ENCODE measurements around the gene HK2. TPM values are rescaled to one million over a fixed set of nuclear protein-coding genes. Genes with fewer than 3 reads are reported as not detected.
"Not testable (repeated sequence)": the region's sequence is repeated elsewhere in the genome, so short reads cannot be mapped to it uniquely, and the experiment has no call there.

Gene HK2
- total RNA-seq, 1 donor from 2014 or later: 27.6 TPM

DNA sequence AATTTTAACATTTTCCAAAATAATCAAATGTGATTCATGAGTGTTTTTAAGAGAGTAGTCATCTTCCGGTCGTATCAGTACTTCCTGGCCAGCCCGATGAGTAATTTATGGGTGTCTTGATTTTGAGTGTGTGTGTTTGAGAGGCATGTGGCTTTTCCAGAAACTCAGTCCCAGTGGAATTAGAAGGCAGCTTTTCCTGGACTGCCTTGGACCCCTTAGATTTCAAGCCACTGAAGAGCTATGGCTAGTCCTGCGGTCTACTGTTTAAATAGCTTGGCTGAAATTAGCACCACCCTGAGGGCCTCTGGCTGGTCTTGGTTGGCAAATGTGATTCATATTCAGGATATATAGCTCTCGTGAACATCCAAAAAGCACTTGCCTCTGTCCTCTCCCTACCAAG lies 59.4 kb downstream of the HK2 start:
- H3K9me3 Mint-ChIP-seq: no peaks in the 10 kb centered on the region
- H3K4me3 Mint-ChIP-seq: no peak overlapping the region
- DNase-seq (ENCODE audit: extremely low spot score, unreplicated experiment): no peak
- no peaks in the 10 kb centered on the region for H3K4me1 Mint-ChIP-seq (ENCODE audit: unreplicated experiment)
- H3K27ac Mint-ChIP-seq: no peak overlapping the region
- H3K27me3 Mint-ChIP-seq: no peaks in the 10 kb centered on the region
- TF ChIP-seq, protein P1, sequence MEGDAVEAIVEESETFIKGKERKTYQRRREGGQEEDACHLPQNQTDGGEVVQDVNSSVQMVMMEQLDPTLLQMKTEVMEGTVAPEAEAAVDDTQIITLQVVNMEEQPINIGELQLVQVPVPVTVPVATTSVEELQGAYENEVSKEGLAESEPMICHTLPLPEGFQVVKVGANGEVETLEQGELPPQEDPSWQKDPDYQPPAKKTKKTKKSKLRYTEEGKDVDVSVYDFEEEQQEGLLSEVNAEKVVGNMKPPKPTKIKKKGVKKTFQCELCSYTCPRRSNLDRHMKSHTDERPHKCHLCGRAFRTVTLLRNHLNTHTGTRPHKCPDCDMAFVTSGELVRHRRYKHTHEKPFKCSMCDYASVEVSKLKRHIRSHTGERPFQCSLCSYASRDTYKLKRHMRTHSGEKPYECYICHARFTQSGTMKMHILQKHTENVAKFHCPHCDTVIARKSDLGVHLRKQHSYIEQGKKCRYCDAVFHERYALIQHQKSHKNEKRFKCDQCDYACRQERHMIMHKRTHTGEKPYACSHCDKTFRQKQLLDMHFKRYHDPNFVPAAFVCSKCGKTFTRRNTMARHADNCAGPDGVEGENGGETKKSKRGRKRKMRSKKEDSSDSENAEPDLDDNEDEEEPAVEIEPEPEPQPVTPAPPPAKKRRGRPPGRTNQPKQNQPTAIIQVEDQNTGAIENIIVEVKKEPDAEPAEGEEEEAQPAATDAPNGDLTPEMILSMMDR (conservative IDR thresholded peaks at IDR 0.05): no peak
- peaks cover 21% of the 10 kb centered on the region for H3K36me3 Mint-ChIP-seq

DNA sequence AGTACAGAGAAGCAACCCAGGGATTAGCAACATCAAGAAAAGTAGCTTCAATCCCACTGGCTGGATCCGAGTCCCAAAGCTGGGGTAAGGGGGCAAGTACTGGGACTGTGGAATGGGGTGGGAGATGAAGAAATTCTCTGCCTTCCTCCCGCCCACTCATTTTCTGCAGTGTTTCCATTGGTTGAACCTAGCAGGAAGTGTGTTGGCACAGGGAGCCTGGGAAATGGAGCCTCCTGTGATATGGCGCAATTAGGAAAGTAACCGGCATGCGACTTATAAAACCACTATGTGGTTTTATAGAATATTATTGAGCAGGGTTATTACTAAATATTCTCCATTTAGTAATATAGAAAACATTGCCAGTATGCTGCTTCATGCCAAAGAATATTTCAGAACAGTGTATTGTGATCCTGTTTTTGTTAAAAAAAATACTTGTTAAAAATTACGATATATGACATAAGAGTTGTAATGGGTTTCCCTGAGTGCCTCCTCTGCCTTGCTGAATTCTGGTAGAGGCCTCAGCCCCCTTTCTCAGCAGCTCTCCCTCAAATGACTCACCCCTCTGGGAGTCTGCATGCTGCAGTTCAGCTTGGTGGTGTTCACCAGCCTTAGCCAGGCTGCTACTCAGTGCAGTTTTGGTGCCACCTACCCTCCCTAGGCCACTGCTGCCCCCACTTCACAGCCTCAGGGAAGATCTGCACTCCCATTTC lies 60.5 kb downstream of the HK2 start:
- H3K36me3 Mint-ChIP-seq: peaks cover 20% of the 10 kb centered on the region
- TF ChIP-seq, protein P1 (conservative IDR thresholded peaks at IDR 0.05): no peak
- H3K27ac Mint-ChIP-seq: no peak overlapping the region
- no peaks in the 10 kb centered on the region for H3K4me1 Mint-ChIP-seq (ENCODE audit: unreplicated experiment)
- no peaks in the 10 kb centered on the region for H3K9me3 Mint-ChIP-seq
- H3K27me3 Mint-ChIP-seq: no peaks in the 10 kb centered on the region
- no peak overlapping the region for H3K4me3 Mint-ChIP-seq
- no peak for DNase-seq (ENCODE audit: extremely low spot score, unreplicated experiment)

DNA sequence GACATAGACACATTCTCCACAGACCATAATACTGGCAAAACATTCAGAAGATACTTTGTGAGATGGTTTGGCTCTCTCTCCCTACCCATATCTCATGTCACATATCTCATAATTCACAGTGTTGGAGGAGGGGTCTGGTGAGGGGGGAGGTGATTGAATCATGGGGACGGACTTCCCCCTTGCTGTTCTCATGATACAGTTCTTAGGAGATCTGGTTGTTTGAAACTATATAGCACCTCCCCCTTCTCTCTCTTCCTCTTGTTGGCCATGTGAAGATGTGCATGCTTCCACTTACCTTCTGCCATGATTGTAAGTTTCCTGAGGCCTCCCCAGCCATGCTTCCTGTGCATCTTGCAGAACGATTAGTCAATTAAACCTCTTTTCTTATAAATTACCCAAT lies 61.1 kb downstream of the HK2 start:
- no peaks in the 10 kb centered on the region for H3K4me1 Mint-ChIP-seq (ENCODE audit: unreplicated experiment)
- no peak overlapping the region for H3K4me3 Mint-ChIP-seq
- H3K27me3 Mint-ChIP-seq: no peaks in the 10 kb centered on the region
- TF ChIP-seq, protein P1 (conservative IDR thresholded peaks at IDR 0.05): no peak
- peaks cover under 1% of the 10 kb centered on the region for H3K9me3 Mint-ChIP-seq
- DNase-seq (ENCODE audit: extremely low spot score, unreplicated experiment): no peak
- H3K36me3 Mint-ChIP-seq: peaks cover 14% of the 10 kb centered on the region
- H3K27ac Mint-ChIP-seq: no peak overlapping the region

DNA sequence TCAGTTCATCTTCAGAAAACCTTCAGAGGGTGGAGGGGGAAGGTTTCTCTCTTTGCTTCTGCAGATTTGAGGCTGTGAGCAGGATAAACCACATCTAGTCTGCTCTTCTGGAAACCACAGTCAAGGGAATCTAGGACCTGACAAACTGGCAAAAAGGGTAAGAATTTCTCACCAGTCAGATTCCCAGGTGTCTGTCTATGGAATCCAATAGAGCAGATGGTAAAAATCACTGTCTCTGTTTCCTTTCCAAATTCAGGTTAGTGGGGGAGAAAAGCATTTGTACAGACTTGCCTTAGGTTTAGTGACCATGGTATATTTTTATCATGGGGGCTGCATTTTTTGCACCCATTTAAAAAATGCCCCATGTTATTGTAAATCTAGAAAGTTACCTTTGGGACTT lies 62.3 kb downstream of the HK2 start:
- Mint-ChIP-seq H3K36me3 (peaks cover 7% of the 10 kb centered on the region), H3K4me3 (no peak overlapping the region), H3K9me3 (peaks cover 4% of the 10 kb centered on the region), H3K4me1 (ENCODE audit: unreplicated experiment) (no peaks in the 10 kb centered on the region), H3K27me3 (no peaks in the 10 kb centered on the region), H3K27ac (no peak overlapping the region)
- TF ChIP-seq, protein P1 (conservative IDR thresholded peaks at IDR 0.05): no peak
- DNase-seq (ENCODE audit: extremely low spot score, unreplicated experiment): no peak

DNA sequence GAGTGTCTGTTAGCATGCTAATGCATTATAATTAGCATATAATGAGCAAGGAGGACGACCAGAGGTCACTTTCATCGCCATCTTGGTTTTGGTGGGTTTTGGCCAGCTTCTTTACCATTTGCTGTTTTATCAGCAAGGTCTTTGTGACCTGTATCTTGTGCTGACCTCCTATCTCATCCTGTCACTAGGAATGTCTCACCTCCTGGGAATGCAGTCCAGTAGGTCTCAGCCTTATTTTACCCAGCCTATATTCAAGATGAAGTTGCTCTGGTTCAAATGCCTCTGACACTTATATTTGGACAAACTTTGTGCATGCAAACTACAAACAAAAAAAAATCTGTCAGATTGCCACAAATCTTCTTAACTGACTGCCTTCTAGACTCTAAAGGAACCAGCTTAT lies 66.3 kb downstream of the HK2 start:
- DNase-seq (ENCODE audit: extremely low spot score, unreplicated experiment); H3K4me1 Mint-ChIP-seq (ENCODE audit: unreplicated experiment); H3K9me3 Mint-ChIP-seq; H3K4me3 Mint-ChIP-seq; H3K36me3 Mint-ChIP-seq; H3K27me3 Mint-ChIP-seq; H3K27ac Mint-ChIP-seq: not testable (repeated sequence)

DNA sequence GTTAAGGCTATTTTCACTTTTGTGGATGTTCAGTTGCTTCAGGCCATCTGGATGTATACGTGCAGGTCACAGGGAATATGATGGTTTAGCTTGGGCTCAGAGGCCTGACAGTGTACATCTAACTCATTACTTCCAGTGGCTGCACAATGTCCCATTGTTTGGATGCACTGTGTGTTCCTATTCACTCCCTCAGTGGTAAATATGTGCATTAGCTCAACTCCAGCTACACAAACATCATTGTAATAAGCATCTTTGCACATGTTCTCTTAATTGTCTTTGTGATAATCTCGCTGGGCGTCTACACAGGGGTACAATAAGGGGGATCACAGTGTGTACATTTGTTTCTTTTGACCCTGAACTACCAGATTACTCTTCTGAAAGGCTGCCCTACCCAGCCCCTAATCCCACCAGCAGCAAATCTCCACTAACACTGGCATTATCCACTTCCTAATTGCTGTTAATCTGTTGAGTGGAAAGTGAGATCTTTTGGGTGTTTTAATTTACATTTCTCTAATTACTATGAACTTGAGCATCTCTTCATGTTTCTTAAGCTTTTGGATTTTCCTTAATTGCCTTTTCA lies 68.4 kb downstream of the HK2 start:
- TF ChIP-seq, protein P1 (conservative IDR thresholded peaks at IDR 0.05): no peak
- H3K4me1 Mint-ChIP-seq (ENCODE audit: unreplicated experiment): peaks cover 4% of the 10 kb centered on the region
- H3K36me3 Mint-ChIP-seq: no peaks in the 10 kb centered on the region
- no peak for DNase-seq (ENCODE audit: extremely low spot score, unreplicated experiment)
- no peak overlapping the region for H3K27ac Mint-ChIP-seq
- H3K4me3 Mint-ChIP-seq: no peak overlapping the region
- no peaks in the 10 kb centered on the region for H3K27me3 Mint-ChIP-seq
- peaks cover 4% of the 10 kb centered on the region for H3K9me3 Mint-ChIP-seq

Measured in type B pancreatic cell (in vitro differentiated cells).